ENCODE results near the gene MRPS15.

DNA sequence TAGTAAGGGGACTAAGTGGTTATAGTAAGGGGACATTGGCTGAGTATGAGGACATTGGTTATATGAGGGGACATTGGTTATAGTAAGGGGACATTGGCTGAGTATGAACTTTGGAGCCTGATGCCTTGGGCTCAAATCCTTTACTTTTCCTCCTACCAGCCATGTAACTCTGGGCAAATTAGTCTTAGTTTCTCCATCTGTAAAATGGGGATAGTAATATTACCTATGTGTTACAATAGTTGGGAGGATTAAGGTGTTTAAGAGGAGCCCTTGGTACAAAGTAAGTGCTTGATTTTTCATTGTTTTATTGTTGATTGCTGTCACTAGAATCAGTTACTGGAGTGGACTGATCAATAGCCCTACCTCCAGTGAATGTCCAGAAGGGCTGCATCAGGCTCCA is 16.7 kb downstream of the MRPS15 start:
- TF ChIP-seq POLR2A (IDR thresholded peaks at IDR 0.05) = no peak
- TF ChIP-seq, protein P1, sequence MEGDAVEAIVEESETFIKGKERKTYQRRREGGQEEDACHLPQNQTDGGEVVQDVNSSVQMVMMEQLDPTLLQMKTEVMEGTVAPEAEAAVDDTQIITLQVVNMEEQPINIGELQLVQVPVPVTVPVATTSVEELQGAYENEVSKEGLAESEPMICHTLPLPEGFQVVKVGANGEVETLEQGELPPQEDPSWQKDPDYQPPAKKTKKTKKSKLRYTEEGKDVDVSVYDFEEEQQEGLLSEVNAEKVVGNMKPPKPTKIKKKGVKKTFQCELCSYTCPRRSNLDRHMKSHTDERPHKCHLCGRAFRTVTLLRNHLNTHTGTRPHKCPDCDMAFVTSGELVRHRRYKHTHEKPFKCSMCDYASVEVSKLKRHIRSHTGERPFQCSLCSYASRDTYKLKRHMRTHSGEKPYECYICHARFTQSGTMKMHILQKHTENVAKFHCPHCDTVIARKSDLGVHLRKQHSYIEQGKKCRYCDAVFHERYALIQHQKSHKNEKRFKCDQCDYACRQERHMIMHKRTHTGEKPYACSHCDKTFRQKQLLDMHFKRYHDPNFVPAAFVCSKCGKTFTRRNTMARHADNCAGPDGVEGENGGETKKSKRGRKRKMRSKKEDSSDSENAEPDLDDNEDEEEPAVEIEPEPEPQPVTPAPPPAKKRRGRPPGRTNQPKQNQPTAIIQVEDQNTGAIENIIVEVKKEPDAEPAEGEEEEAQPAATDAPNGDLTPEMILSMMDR (IDR thresholded peaks at IDR 0.05) = no peak
